Measurements from ENCODE around the gene ENKD1. TPM values are rescaled to one million over a fixed set of nuclear protein-coding genes. Genes with fewer than 3 reads are reported as not detected.

ENKD1 gene
- total RNA-seq, 1 experiment from 2014 or later, result 12.8 TPM

DNA sequence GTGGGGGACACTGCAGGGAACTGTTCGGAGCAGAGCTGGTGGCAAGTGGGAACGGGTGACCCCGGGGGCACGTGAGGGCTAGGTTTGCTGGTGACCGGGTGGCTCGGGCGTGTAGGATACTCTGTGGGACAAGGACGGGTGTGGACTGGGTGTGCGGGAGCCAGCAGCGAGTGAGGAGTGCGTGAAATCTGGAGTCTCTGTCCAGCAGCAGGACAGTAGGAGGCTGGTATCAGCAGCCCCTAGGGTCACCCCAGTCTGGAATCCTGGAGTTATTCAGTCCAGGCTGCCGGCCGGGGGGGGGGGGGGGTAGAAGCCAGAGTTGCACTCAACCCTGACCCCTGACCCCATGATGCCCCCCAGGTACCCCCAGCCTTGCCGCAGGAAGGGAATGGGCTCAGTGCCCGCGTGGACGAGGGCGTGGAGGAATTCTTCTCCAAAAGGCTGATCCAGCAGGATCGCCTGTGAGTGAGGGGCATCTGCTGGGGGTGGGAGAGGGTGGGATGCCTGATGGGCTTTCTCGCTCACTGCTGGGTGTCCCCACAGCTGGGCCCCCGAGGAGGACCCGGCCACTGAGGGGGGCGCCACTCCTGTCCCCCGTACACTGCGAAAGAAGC, 12.7 kb downstream of the ENKD1 start:
- no peak overlapping the region for H3K27ac Mint-ChIP-seq (ENCODE audit: low read depth, unreplicated experiment)

DNA sequence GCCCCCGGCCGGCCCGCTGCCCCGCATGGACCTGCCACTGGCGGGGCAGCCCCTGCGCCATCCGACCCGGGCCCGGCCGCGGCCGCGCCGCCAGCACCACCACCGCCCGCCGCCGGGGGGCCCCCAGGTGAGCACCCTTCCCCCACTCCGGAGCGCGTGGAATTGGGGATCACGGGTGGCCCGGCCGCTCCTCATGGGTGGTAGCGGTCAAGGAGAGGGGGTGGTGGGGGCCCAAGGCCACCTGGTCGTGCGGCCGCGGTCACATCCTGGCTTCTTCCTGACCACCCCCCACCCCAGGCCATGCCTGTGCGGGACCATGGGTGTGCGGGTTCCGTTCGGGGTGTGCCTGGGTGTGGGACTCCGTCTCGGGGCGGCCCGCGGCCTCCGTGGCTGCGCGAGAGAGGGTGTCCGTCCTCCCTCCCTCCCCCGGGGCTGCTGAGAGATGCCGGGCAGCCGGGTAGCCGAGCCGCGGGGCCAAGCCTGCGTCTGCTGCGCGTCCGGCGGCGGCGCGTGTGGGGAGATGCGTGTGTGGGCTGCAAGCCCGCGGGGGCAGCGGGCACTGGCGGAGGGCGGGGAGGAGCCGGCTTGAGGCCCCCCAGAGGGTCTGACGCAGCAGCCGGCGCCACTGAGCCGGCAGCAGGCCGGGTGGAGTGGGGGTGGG, 13.3 kb downstream of the ENKD1 start:
- ChIA-PET CTCF (interaction anchor here (0.6 kb wide), 1 partner anchor 132 kb away, joined by 3 read pairs; no protein-coding TSS in a partner anchor), POLR2A (no interaction called here)
- Mint-ChIP-seq H3K4me1 (ENCODE audit: insufficient read depth, unreplicated experiment) (no peaks in the 10 kb centered on the region), H3K27ac (ENCODE audit: low read depth, unreplicated experiment) (no peak overlapping the region), H3K9me3 (ENCODE audit: unreplicated experiment) (no peaks in the 10 kb centered on the region), H3K27me3 (ENCODE audit: insufficient read depth, unreplicated experiment) (peaks cover 26% of the 10 kb centered on the region), H3K4me3 (ENCODE audit: unreplicated experiment) (peak overlapping the region; percentile 26), H3K36me3 (ENCODE audit: insufficient read depth, unreplicated experiment) (peaks cover 6% of the 10 kb centered on the region)
- intact Hi-C loops (cut with micrococcal nuclease), result no loop called here
- TF ChIP-seq, protein P1, sequence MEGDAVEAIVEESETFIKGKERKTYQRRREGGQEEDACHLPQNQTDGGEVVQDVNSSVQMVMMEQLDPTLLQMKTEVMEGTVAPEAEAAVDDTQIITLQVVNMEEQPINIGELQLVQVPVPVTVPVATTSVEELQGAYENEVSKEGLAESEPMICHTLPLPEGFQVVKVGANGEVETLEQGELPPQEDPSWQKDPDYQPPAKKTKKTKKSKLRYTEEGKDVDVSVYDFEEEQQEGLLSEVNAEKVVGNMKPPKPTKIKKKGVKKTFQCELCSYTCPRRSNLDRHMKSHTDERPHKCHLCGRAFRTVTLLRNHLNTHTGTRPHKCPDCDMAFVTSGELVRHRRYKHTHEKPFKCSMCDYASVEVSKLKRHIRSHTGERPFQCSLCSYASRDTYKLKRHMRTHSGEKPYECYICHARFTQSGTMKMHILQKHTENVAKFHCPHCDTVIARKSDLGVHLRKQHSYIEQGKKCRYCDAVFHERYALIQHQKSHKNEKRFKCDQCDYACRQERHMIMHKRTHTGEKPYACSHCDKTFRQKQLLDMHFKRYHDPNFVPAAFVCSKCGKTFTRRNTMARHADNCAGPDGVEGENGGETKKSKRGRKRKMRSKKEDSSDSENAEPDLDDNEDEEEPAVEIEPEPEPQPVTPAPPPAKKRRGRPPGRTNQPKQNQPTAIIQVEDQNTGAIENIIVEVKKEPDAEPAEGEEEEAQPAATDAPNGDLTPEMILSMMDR (IDR thresholded peaks at IDR 0.05; ENCODE audit: unreplicated experiment), result peak; percentile 11
- no TSS peak for BruUV-seq (replicated peaks)
- no peak for DNase-seq (ENCODE audit: unreplicated experiment)

More for the DNA sequence above, 12.7 kb downstream of the ENKD1 start:
- no peaks in the 10 kb centered on the region for H3K9me3 Mint-ChIP-seq (ENCODE audit: unreplicated experiment)
- H3K4me3 Mint-ChIP-seq (ENCODE audit: unreplicated experiment), result peak overlapping the region; percentile 26
- CTCF ChIA-PET, result no interaction called here
- H3K4me1 Mint-ChIP-seq (ENCODE audit: insufficient read depth, unreplicated experiment), result peaks cover under 1% of the 10 kb centered on the region
- TF ChIP-seq, protein P1 (IDR thresholded peaks at IDR 0.05; ENCODE audit: unreplicated experiment), result no peak
- no TSS peak for BruUV-seq (replicated peaks)
- POLR2A ChIA-PET, result no interaction called here
- DNase-seq (ENCODE audit: unreplicated experiment), result no peak
- H3K36me3 Mint-ChIP-seq (ENCODE audit: insufficient read depth, unreplicated experiment), result peaks cover 6% of the 10 kb centered on the region
- peaks cover 26% of the 10 kb centered on the region for H3K27me3 Mint-ChIP-seq (ENCODE audit: insufficient read depth, unreplicated experiment)
- intact Hi-C loops (cut with micrococcal nuclease), result no loop called here

DNA sequence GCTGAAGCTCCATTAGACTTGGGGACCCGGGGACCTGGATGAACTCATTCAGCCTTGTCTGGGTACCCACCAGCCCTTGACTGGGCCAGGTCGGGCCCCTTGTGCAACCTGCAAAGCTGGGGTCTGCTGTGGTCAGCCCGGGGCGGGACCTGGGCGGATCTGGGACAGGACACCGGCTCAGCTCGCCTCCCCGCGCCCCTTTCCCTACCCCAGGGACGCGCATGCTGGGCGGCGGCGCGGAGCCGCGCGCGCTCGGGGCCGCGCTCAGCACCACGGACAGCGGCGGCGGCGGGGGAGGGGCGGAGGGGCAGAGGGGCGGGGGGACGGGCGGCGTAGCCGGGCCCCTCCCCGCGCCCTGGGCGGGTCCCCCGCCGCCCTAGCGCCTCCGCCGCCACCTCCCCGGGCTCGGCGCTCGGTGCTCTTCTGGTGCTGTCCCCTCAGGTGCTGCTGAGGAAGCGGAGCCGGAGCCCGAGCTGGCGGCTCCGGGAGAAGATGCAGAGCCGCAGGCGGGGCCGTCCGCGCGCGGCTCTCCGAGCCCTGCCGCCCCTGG, 13.9 kb downstream of the ENKD1 start:
- Mint-ChIP-seq H3K36me3 (ENCODE audit: insufficient read depth, unreplicated experiment) (peaks cover 6% of the 10 kb centered on the region), H3K4me1 (ENCODE audit: insufficient read depth, unreplicated experiment) (no peaks in the 10 kb centered on the region), H3K4me3 (ENCODE audit: unreplicated experiment) (peak overlapping the region; percentile 46), H3K9me3 (ENCODE audit: unreplicated experiment) (no peaks in the 10 kb centered on the region), H3K27ac (ENCODE audit: low read depth, unreplicated experiment) (no peak overlapping the region), H3K27me3 (ENCODE audit: insufficient read depth, unreplicated experiment) (peaks cover 26% of the 10 kb centered on the region)
- no peak for DNase-seq (ENCODE audit: unreplicated experiment)
- TF ChIP-seq, protein P1 (IDR thresholded peaks at IDR 0.05; ENCODE audit: unreplicated experiment), result no peak
- CTCF ChIA-PET, result interaction anchor here (0.6 to 1.0 kb wide), 4 partner anchors 58 to 205 kb away, joined by 3 read pairs; no protein-coding TSS in a partner anchor
- POLR2A ChIA-PET, result interaction anchor here (0.9 kb wide), 1 partner anchor 55 kb away, joined by 3 read pairs; no protein-coding TSS in a partner anchor
- BruUV-seq (replicated peaks), result no TSS peak
- intact Hi-C loops (cut with micrococcal nuclease), result no loop called here

DNA sequence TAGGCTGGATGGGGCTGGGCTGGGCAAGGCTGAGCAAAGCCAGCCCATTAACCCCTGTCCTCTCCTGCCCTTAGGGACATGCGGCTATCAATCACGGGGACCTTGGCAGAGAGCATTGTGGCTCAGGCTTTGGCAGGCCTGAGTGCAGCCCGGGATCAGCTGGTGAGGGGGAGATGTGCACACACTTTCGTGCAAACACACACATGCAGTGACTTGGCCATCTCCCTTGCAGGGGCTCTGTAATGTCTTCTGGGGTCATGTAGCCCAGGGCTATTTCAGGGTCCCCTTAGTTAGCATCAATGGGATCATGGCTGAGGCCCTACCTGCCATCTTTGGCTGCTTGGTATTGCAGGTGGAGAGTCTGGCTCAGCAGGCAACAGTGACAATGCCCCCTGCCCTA, 14.7 kb downstream of the ENKD1 start:
- CTCF ChIA-PET, result interaction anchor here (0.6 to 1.0 kb wide), 4 partner anchors 57 to 204 kb away, joined by 3 read pairs; no protein-coding TSS in a partner anchor
- Mint-ChIP-seq H3K4me3 (ENCODE audit: unreplicated experiment) (peak overlapping the region; percentile 46), H3K36me3 (ENCODE audit: insufficient read depth, unreplicated experiment) (peaks cover 6% of the 10 kb centered on the region), H3K27ac (ENCODE audit: low read depth, unreplicated experiment) (no peak overlapping the region), H3K9me3 (ENCODE audit: unreplicated experiment) (no peaks in the 10 kb centered on the region), H3K4me1 (ENCODE audit: insufficient read depth, unreplicated experiment) (no peaks in the 10 kb centered on the region), H3K27me3 (ENCODE audit: insufficient read depth, unreplicated experiment) (peaks cover 26% of the 10 kb centered on the region)
- POLR2A ChIA-PET, result interaction anchor here (0.7 to 1.1 kb wide), 3 partner anchors 10 to 136 kb away, joined by 3 read pairs; no protein-coding TSS in a partner anchor
- TF ChIP-seq, protein P1 (IDR thresholded peaks at IDR 0.05; ENCODE audit: unreplicated experiment), result no peak
- DNase-seq (ENCODE audit: unreplicated experiment), result no peak
- intact Hi-C loops (cut with micrococcal nuclease), result no loop called here
- no TSS peak for BruUV-seq (replicated peaks)
